Cardiac muscle cell (in vitro differentiated cells and primary cell): ENCODE measurements around the gene SLC35F3. TPM values are rescaled to one million over a fixed set of nuclear protein-coding genes. Genes with fewer than 3 reads are reported as not detected.

Experiments
- DNase-seq, 2 donors: peaks; one replicate each; pipeline versions ENCODE4 v3.0.0 to v3.0.0-alpha.2; 2010 to 2017; ENCODE audit warnings: low read depth in 1 of 2, low spot score in 1 of 2
- H3K27ac ChIP-seq: fragments of 200-600 bp; sonication (generic); 2 replicates; pipeline ENCODE4 v1.5.1; 2016
- H3K27me3 ChIP-seq: fragments of 200-600 bp; sonication (generic); 2 replicates; pipeline ENCODE4 v1.6.0; 2016; ENCODE audit warnings: control low read depth
- H3K36me3 ChIP-seq: fragments of 200-600 bp; sonication (generic); 2 replicates; pipeline ENCODE4 v1.5.1; 2016; ENCODE audit warnings: control low read depth
- H3K4me1 ChIP-seq: fragments of 200-600 bp; sonication (generic); 2 replicates; pipeline ENCODE4 v1.8.1; 2017; ENCODE audit warnings: low read depth, mild to moderate bottlenecking, mixed run types
- H3K4me3 ChIP-seq: fragments of 200-600 bp; sonication (generic); 2 replicates; pipeline ENCODE4 v1.5.1; 2016; ENCODE audit warnings: mild to moderate bottlenecking
- H3K9me3 ChIP-seq: fragments of 200-600 bp; sonication (generic); 2 replicates; pipeline ENCODE4 v1.5.1; 2017; ENCODE audit warnings: low read depth, mild to moderate bottlenecking, control low read depth
- CTCF ChIP-seq: IDR thresholded peaks from 2 replicates; pipeline ENCODE4 v1.5.1; 2012; ENCODE audit warnings: low read depth, mild to moderate bottlenecking, low read length
- polyA plus RNA-seq: library from polyadenylated mRNA; unstranded; fragments of >200 nt; fragmentation: Nextera tagmentation; extraction: Ambion mirVana; gene quantifications from 2 replicates; pipeline ENCODE4 v1.2.1, GENCODE V29; 2016
- total RNA-seq: library from RNA; depleted of rRNA; stranded (reverse); fragments of >200 nt; gene quantifications from 2 replicates; pipeline ENCODE4 v1.2.3, GENCODE V29; 2016

SLC35F3 gene
- total and polyA plus RNA-seq, 2 experiments from 2014 or later, result 0.98 to 2.0 TPM

GRCh38 chr1:234022302-234022701 is 117.8 kb downstream of the SLC35F3 start:
- no peak overlapping the region for H3K4me3 ChIP-seq
- no peaks in the 10 kb centered on the region for H3K4me1 ChIP-seq
- no peak for TF ChIP-seq CTCF
- H3K36me3 ChIP-seq, result no peaks in the 10 kb centered on the region
- H3K27ac ChIP-seq, result no peak overlapping the region
- no peak for DNase-seq
- H3K9me3 ChIP-seq, result no peaks in the 10 kb centered on the region
- no peaks in the 10 kb centered on the region for H3K27me3 ChIP-seq

- Histone ChIP-seq H3K4me1 (no peaks in the 10 kb centered on the region), H3K27ac (no peak overlapping the region), H3K36me3 (no peaks in the 10 kb centered on the region), H3K27me3 (no peaks in the 10 kb centered on the region), H3K4me3 (no peak overlapping the region), H3K9me3 (no peaks in the 10 kb centered on the region)
- DNase-seq, result no peak
- no peak for TF ChIP-seq CTCF
These were observed 135.1 kb downstream of the SLC35F3 start for GRCh38 chr1:234039603-234040002.

- DNase-seq, result no peak
- no peaks in the 10 kb centered on the region for H3K9me3 ChIP-seq
- no peak for TF ChIP-seq CTCF
These were observed 136.2 kb downstream of the SLC35F3 start for GRCh38 chr1:234040446-234041317.

GRCh38 chr1:234044079-234044478 is 139.6 kb downstream of the SLC35F3 start:
- H3K4me3 ChIP-seq, result no peak overlapping the region
- H3K4me1 ChIP-seq, result no peaks in the 10 kb centered on the region
- TF ChIP-seq CTCF, result no peak
- H3K36me3 ChIP-seq, result no peaks in the 10 kb centered on the region
- no peaks in the 10 kb centered on the region for H3K27me3 ChIP-seq
- H3K9me3 ChIP-seq, result no peaks in the 10 kb centered on the region
- no peak for DNase-seq
- no peak overlapping the region for H3K27ac ChIP-seq

More at GRCh38 chr1:234040446-234041317, 136.2 kb downstream of the SLC35F3 start:
- Histone ChIP-seq H3K4me3 (no peak overlapping the region), H3K27me3 (no peaks in the 10 kb centered on the region), H3K36me3 (no peaks in the 10 kb centered on the region), H3K4me1 (no peaks in the 10 kb centered on the region), H3K27ac (no peak overlapping the region)

- no peaks in the 10 kb centered on the region for H3K27me3 ChIP-seq
- no peak overlapping the region for H3K27ac ChIP-seq
- H3K36me3 ChIP-seq, result no peaks in the 10 kb centered on the region
- no peak for TF ChIP-seq CTCF
- DNase-seq, result no peak
- H3K4me3 ChIP-seq, result no peak overlapping the region
- no peaks in the 10 kb centered on the region for H3K9me3 ChIP-seq
- H3K4me1 ChIP-seq, result no peaks in the 10 kb centered on the region
These were observed 142.6 kb downstream of the SLC35F3 start for GRCh38 chr1:234047123-234047522.
